Activated CD4-positive, alpha-beta T cell treated with anti-CD3 and anti-CD28 coated beads for 36 hours (primary cell): ENCODE results near the gene NISCH. TPM values are rescaled to one million over a fixed set of nuclear protein-coding genes. Genes with fewer than 3 reads are reported as not detected.

ENCODE experiments used
- ATAC-seq: fragments of 200-7000 bp; cut with Tn5 transposase; one replicate; pipeline ENCODE4 v1.10.0; 2021; ENCODE audit warnings: mild to moderate bottlenecking, moderate library complexity
- CTCF ChIA-PET: fragments of 350-600 bp; sonication (Branson Sonifier 250); formaldehyde crosslinking; loops from one replicate; lab custom pipeline; 2021; ENCODE audit warnings: antibody characterized with exemption; lab: Charles Lee
- POLR2A ChIA-PET: fragments of 350-600 bp; sonication (Branson Sonifier 250); formaldehyde crosslinking; loops from one replicate; lab custom pipeline; 2021; ENCODE audit warnings: antibody characterized with exemption, inconsistent platforms; lab: Charles Lee
- DNase-seq: peaks from one replicate; pipeline ENCODE4 v3.0.0-alpha.2; 2020
- H3K27ac Mint-ChIP-seq: one replicate; pipeline ENCODE4 v1.8.0; 2021; ENCODE audit warnings: mixed read lengths
- H3K27me3 Mint-ChIP-seq: one replicate; pipeline ENCODE4 v1.8.0; 2021; ENCODE audit warnings: mixed read lengths
- H3K36me3 Mint-ChIP-seq: one replicate; pipeline ENCODE4 v1.8.0; 2021; ENCODE audit warnings: low read depth, mixed read lengths
- H3K4me1 Mint-ChIP-seq: one replicate; pipeline ENCODE4 v1.8.0; 2021; ENCODE audit warnings: mixed read lengths
- H3K4me3 Mint-ChIP-seq: one replicate; pipeline ENCODE4 v1.8.0; 2021; ENCODE audit warnings: mild to moderate bottlenecking, moderate library complexity, mixed read lengths
- H3K9me3 Mint-ChIP-seq: one replicate; pipeline ENCODE4 v1.8.0; 2021; ENCODE audit warnings: low read depth, mixed read lengths
- intact Hi-C, 2 experiments: fragments of 100-400 bp; cut with DNase I in 1 of 2; cut with micrococcal nuclease in 1 of 2; formaldehyde crosslinking; loops; one replicate each; pipeline versions ENCODE4 v1.14.2 to v1.15.1; 2022 to 2024; cut with DNase I, micrococcal nuclease
- total RNA-seq, 2 experiments: library from RNA; stranded (reverse); gene quantifications; one replicate each; pipeline ENCODE4 v1.2.3, GENCODE V29; 2021

Gene NISCH
- total RNA-seq, 2 experiments from 2014 or later = 61.4 to 68.9 TPM

GRCh38 chr3:52477796-52478095, 22.3 kb downstream of the NISCH start:
- Mint-ChIP-seq H3K27me3 (no peaks in the 10 kb centered on the region), H3K4me3 (no peak overlapping the region), H3K9me3 (no peaks in the 10 kb centered on the region), H3K4me1 (no peaks in the 10 kb centered on the region), H3K27ac (no peak overlapping the region), H3K36me3 (peaks cover 38% of the 10 kb centered on the region)
- ATAC-seq (no peak), DNase-seq (no peak)
- POLR2A ChIA-PET = no interaction called here
- intact Hi-C loops = no loop called here
- CTCF ChIA-PET = no interaction called here

DNA sequence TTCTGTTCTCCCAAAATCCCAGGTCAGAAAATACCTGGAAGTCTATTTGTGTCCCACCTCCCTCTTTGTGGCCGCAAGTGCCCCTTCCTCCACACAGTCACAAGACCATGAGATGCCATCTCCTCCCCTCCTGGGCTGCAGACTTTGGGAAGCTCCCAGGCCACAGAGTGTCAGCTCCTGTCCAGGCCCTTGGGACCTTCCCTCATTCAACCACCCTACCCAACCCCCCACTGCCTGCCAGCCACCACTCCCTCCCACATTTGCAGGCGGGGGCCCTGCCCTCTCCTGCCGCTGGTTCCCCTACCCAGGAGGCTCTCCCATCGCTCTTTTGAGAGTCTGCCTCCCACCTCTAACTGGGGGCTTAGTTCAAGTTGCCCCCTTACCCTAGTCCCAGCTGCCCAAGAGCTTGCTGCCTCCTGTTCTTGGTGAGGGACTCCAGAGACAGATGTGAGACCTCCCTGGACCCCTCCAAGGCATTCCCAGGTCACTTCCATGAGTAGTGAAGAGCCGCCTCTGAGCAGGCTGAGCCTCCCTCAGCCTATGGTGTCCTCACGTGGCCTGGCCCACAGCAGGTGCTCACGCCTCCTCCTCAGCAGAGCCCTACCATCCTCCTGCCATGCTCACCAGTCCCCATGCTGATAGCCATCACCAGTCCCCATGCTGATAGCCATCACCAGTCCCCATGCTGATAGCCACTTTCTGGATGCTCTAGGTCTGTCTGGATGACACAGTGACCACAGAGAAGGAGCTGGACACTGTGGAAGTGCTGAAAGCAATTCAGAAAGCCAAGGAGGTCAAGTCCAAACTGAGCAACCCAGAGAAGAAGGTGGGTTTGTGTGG, 23.9 kb downstream of the NISCH start:
- Mint-ChIP-seq H3K4me1 (no peaks in the 10 kb centered on the region), H3K27me3 (no peaks in the 10 kb centered on the region), H3K36me3 (peaks cover 35% of the 10 kb centered on the region), H3K4me3 (no peak overlapping the region), H3K9me3 (no peaks in the 10 kb centered on the region), H3K27ac (no peak overlapping the region)
- no peak for ATAC-seq
- DNase-seq = no peak
- intact Hi-C loops = no loop called here
- ChIA-PET CTCF (no interaction called here), POLR2A (interaction anchor here (0.6 kb wide), 1 partner anchor 30 kb away, joined by 6 read pairs; no protein-coding TSS in a partner anchor)

DNA sequence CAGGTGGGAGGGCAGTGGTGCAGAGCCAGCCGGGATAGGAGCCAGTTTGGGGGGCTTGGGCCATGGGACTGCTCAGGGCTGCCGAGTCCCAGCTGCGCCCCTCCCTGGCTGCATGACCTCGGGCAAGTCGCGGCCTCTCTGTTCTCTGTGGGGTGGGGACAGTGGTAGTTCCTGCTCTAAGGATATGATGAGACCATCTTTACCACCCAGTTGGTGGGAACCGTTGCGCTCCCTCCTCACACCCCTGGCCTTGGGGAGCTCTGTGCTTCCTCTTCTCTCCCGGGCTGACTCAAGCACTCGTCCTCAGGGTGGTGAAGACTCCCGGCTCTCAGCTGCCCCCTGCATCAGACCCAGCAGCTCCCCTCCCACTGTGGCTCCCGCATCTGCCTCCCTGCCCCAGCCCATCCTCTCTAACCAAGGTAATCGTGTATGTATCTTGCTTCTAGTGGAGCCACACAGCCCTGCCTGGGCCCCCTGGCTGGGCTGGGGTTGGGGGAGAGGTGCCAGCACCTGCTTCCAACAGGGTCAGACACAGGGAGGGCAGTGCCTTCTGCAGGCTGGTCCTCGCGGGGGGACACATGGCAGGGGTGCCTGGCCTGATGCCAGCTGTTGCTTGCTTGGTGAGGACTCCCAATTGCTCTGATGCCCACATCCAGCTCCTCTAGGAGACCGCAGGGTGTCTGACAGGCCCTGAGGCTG, 24.6 kb downstream of the NISCH start:
- POLR2A ChIA-PET = interaction anchor here (0.6 kb wide), 2 partner anchors 31 to 293 kb away, joined by 3 to 6 read pairs; no protein-coding TSS in a partner anchor
- CTCF ChIA-PET = interaction anchor here (0.6 kb wide), 1 partner anchor 442 kb away, joined by 3 read pairs; no protein-coding TSS in a partner anchor
- Mint-ChIP-seq H3K4me1 (no peaks in the 10 kb centered on the region), H3K27me3 (no peaks in the 10 kb centered on the region), H3K27ac (no peak overlapping the region), H3K4me3 (no peak overlapping the region), H3K9me3 (no peaks in the 10 kb centered on the region), H3K36me3 (peaks cover 34% of the 10 kb centered on the region)
- intact Hi-C loops = no loop called here
- DNase-seq (no peak), ATAC-seq (no peak)

DNA sequence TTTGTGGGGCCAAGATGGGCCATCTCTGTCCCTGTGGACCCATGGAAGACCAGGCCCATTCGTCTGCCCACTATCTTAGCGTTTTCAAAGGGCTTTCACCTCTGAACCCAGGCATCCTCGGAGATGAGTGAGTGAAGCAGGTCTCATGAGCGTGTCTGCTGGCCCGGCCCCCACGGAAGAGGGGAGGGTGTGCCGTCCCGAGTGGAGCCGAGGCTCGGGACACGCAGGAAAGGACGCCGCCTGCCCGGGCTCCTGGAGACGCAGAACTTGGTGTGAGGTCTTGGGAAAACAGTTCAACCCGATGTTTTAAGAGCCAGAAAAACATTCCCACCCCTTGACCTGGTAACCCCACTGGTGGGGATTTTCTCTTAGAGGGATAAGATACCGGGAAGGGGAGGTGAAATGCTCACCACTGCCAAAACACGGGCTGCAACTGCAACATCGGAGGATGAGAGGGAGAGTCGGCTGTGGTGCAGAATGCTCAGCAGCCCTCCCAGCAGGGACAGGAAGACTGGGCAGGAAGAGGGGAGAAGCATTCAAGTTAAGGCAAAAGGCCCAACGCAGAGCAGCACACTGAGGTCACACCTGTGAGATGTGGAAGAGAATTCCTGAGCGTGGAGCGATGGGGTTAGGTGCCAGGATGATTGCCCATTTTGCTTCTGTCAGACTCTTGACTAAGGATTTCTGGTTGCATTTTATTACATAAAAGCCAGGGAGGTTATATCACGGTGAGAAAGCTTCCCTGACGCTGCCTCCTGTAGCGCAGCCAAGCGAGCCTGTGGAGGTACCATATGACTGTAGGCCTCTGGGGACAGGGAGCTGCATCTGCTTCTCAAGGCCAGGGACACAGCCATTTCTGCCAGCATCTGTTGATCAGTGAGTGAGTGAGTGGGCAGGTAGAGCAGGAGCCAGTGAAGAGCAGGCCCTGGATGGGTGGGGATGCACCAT, 25.6 kb downstream of the NISCH start:
- intact Hi-C loops = no loop called here
- Mint-ChIP-seq H3K4me3 (no peak overlapping the region), H3K4me1 (no peaks in the 10 kb centered on the region), H3K27ac (no peak overlapping the region), H3K27me3 (no peaks in the 10 kb centered on the region), H3K36me3 (peaks cover 31% of the 10 kb centered on the region), H3K9me3 (no peaks in the 10 kb centered on the region)
- ATAC-seq (no peak), DNase-seq (no peak)
- ChIA-PET CTCF (interaction anchor here (0.6 kb wide), 1 partner anchor 443 kb away, joined by 3 read pairs; no protein-coding TSS in a partner anchor), POLR2A (interaction anchor here (0.6 kb wide), 1 partner anchor 292 kb away, joined by 3 read pairs; no protein-coding TSS in a partner anchor)

DNA sequence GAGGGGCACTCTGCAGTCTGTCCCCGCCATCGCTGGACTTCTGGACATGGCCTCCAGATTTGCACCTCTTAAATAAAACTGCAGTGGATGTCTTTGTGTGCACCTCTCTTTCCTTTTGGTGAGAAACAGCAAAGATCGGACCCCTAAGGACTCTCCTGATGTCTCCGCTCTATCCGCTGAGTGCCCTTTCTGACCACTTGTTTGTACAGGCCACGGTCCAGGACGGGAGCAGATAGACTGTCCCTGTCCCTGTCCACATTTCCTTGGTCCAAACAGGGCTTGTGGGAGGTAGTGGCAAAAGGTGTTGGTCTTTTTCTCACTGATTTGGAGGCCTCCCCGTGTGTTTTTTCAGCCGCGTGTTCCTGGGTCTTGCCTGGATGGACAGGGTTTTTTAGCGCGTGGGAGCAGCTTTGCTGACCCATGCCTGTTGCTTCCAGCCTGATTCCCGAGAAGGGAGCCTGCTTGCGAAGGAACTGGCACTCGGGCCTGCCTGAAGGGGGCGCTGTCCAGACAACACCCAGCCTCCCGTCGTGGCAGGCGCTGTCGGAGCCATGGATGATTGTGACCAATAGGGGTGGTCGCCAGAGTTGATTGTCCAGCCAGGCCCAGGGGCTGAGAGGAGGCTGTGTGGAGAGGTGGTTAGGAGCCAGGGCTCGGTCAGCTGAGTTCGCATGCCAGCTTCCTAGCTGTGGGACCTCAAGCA, 26.6 kb downstream of the NISCH start:
- DNase-seq = peak; percentile 57
- H3K4me3 Mint-ChIP-seq = no peak overlapping the region
- no peaks in the 10 kb centered on the region for H3K9me3 Mint-ChIP-seq
- ChIA-PET CTCF (interaction anchor here (0.7 to 1.3 kb wide), 5 partner anchors 10 to 336 kb away, joined by 3 to 4 read pairs (median 3); no protein-coding TSS in a partner anchor), POLR2A (no interaction called here)
- ATAC-seq = no peak
- H3K36me3 Mint-ChIP-seq = peaks cover 29% of the 10 kb centered on the region
- H3K4me1 Mint-ChIP-seq = no peaks in the 10 kb centered on the region
- intact Hi-C loops = no loop called here
- H3K27me3 Mint-ChIP-seq = no peaks in the 10 kb centered on the region
- H3K27ac Mint-ChIP-seq = no peak overlapping the region

DNA sequence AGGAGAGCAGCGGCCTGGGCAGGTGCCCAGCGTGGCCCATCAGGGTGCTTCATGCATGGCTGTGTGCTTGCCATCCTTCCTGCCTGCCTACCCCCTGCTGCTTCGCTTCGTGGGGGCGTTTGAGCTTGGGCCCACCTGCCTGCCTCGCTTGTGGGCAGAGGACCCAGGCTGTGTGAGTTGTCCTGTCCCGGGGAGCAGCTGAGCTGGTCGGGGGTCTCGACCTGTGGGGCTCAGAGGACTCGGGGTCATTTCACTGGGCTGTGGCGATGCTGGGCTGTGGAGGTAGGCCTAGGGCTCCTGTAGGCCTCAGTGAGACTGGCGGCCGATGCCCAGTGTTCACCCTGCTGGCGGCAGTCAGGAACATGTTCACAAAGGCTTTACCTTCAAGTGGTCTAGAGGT, 27.7 kb downstream of the NISCH start:
- ChIA-PET POLR2A (no interaction called here), CTCF (interaction anchor here (1.0 to 1.3 kb wide), 2 partner anchors 11 to 71 kb away, joined by 3 read pairs; no protein-coding TSS in a partner anchor)
- DNase-seq (no peak), ATAC-seq (no peak)
- no peaks in the 10 kb centered on the region for H3K4me1 Mint-ChIP-seq
- H3K27me3 Mint-ChIP-seq = no peaks in the 10 kb centered on the region
- H3K9me3 Mint-ChIP-seq = no peaks in the 10 kb centered on the region
- intact Hi-C loops = no loop called here
- peaks cover 25% of the 10 kb centered on the region for H3K36me3 Mint-ChIP-seq
- no peak overlapping the region for H3K27ac Mint-ChIP-seq
- H3K4me3 Mint-ChIP-seq = no peak overlapping the region

DNA sequence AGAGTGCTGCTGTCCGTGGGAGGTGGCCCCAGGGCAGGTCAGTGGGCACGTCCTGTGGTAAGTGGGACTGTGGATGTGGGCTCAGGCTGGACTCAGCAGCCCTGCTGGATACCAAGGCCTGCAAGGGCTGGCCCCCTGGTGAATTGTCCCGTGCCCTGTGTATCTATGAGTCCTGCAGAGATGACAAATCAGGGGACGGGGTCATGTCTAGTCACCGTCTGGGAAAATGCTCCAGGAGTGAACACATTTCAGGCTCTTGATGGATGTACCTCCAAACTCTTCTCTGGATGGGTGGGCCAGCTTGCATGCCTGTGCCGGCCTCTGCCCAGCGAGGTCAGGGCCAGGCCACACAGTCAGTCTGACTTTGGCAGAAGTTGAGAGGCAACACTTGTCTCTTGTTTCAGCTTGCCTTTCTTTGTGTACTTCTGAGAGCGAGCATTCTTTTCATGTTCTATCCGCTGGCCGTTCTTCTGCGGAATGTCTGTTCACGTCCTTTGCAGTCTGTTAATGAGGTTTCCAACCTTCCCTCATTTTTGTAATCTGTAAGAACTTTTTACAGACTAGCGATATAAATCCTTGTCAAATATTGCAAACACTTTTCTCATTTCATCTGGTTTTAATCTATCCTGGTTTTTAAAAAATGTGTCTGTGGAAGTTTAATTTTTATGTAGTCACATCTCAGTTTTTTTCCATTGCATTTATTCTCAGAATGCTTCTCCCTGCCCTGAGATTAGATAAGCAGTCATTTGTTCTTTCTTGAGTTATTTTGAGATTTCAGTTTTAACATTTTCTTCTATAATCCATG, 28.4 kb downstream of the NISCH start:
- ATAC-seq (no peak), DNase-seq (no peak)
- intact Hi-C loops = no loop called here
- CTCF ChIA-PET = no interaction called here
- POLR2A ChIA-PET = no interaction called here
- Mint-ChIP-seq H3K4me3 (no peak overlapping the region), H3K27ac (peak overlapping the region; percentile 4), H3K9me3 (no peaks in the 10 kb centered on the region), H3K27me3 (no peaks in the 10 kb centered on the region), H3K36me3 (peaks cover 25% of the 10 kb centered on the region), H3K4me1 (no peaks in the 10 kb centered on the region)

DNA sequence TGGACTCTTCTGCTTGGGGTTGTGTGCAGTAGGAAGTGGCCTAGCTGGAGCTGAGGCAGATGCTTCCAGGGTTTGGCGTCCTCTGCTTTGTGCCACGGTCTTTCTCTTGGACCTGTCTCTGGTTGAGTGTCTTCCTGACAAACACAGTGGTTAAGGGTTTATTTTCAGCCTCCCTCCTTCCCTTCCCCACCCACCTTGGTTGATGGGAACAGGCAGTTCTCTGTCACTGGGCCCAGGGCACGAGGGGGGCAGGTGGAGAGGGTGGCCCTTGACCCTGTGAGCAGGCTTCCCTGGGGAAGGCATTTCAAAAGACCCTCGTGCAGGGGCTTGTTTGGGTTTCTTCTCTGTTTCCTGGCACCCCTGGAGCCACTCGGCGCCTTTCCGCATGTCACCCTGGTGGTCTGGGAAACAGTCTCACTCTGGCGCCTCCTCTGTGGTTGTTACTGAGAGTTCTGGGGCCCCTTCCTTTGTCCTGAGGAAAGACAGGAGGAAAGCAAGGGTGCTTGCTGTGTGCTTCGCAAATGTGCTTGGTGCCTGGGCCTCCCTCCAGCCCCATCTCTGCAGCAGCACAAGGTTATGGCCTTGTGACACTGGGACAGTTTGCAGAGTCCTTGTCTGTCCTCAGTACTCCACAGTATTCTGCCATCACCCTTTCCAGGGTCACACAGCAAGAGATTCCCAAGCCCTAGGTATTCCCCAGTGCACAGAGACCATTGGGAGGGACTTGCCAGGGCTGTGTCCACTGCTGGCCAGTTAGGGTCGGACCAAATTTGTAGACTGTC, 29.5 kb downstream of the NISCH start:
- CTCF ChIA-PET = no interaction called here
- POLR2A ChIA-PET = no interaction called here

DNA sequence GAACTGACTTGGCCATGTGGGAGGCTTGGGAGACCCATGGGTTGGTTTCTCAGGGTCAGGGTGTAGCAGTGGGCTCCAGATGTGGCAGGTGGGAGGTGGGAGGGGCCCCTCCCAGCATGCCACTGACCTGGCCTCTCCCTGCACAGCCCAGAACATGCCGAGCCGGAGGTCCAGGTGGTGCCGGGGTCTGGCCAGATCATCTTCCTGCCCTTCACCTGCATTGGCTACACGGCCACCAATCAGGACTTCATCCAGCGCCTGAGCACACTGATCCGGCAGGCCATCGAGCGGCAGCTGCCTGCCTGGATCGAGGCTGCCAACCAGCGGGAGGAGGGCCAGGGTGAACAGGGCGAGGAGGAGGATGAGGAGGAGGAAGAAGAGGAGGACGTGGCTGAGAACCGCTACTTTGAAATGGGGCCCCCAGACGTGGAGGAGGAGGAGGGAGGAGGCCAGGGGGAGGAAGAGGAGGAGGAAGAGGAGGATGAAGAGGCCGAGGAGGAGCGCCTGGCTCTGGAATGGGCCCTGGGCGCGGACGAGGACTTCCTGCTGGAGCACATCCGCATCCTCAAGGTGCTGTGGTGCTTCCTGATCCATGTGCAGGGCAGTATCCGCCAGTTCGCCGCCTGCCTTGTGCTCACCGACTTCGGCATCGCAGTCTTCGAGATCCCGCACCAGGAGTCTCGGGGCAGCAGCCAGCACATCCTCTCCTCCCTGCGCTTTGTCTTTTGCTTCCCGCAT, 31.8 kb downstream of the NISCH start:
- no peak for ATAC-seq
- CTCF ChIA-PET = interaction anchor here (0.6 kb wide), 1 partner anchor 250 kb away, joined by 3 read pairs; no protein-coding TSS in a partner anchor
- no peak overlapping the region for H3K27ac Mint-ChIP-seq
- intact Hi-C loops = no loop called here
- no peaks in the 10 kb centered on the region for H3K4me1 Mint-ChIP-seq
- POLR2A ChIA-PET = no interaction called here
- H3K36me3 Mint-ChIP-seq = peaks cover 23% of the 10 kb centered on the region
- DNase-seq = no peak
- H3K4me3 Mint-ChIP-seq = no peak overlapping the region
- H3K9me3 Mint-ChIP-seq = no peaks in the 10 kb centered on the region
- H3K27me3 Mint-ChIP-seq = no peaks in the 10 kb centered on the region

More for the DNA sequence above, 29.5 kb downstream of the NISCH start:
- intact Hi-C loops = no loop called here
- peak overlapping the region; percentile 19 for H3K27ac Mint-ChIP-seq
- H3K9me3 Mint-ChIP-seq = no peaks in the 10 kb centered on the region
- no peak for ATAC-seq
- H3K27me3 Mint-ChIP-seq = no peaks in the 10 kb centered on the region
- no peak for DNase-seq
- H3K4me3 Mint-ChIP-seq = no peak overlapping the region
- H3K36me3 Mint-ChIP-seq = peaks cover 23% of the 10 kb centered on the region
- no peaks in the 10 kb centered on the region for H3K4me1 Mint-ChIP-seq
